PC-9 (cell line): ENCODE measurements around the gene MTPN. TPM values are rescaled to one million over a fixed set of nuclear protein-coding genes. Genes with fewer than 3 reads are reported as not detected.
A peak's percentile ranks its signal among the peaks of the same experiment; 100 is the strongest.

Experiments used
- BruUV-seq: library from RNA; stranded (reverse); fragments of 400-500 nt; replicated peaks from 2 replicates; lab custom pipeline; 2021; lab: Mats Ljungman, UMichigan
- CTCF ChIA-PET: fragments of 300-600 bp; sonication (Branson Sonifier 250); formaldehyde crosslinking; loops from one replicate; lab custom pipeline; 2022; ENCODE audit warnings: antibody characterized with exemption; lab: Charles Lee
- POLR2A ChIA-PET: fragments of 300-600 bp; sonication (Branson Sonifier 250); formaldehyde crosslinking; loops from one replicate; lab custom pipeline; 2022; ENCODE audit warnings: antibody characterized with exemption; ENCODE audit not compliant: unreplicated experiment; lab: Charles Lee
- DNase-seq, 2 experiments: peaks; one replicate each; pipeline versions ENCODE4 v3.0.0 to v3.0.0-alpha.2; 2015 to 2022; ENCODE audit warnings: mixed read lengths in 1 of 2
- H2AFZ ChIP-seq: fragments of 200-600 bp; sonication (generic); 2 replicates; pipeline ENCODE4 v1.8.1; 2017; ENCODE audit warnings: antibody characterized with exemption
- H3F3A ChIP-seq: fragments of 200-600 bp; sonication (generic); 2 replicates; pipeline ENCODE4 v1.8.1; 2017; ENCODE audit warnings: antibody characterized with exemption, mild to moderate bottlenecking, low read depth; ENCODE audit not compliant: insufficient read depth
- H3K27ac ChIP-seq: fragments of 200-600 bp; sonication (generic); 2 replicates; pipeline ENCODE4 v1.6.1; 2016; ENCODE audit warnings: mixed run types
- H3K27me3 ChIP-seq: fragments of 200-600 bp; sonication (generic); 2 replicates; pipeline ENCODE4 v1.6.1; 2016; ENCODE audit warnings: low read depth, mixed run types; ENCODE audit not compliant: insufficient read depth
- H3K36me3 ChIP-seq: fragments of 200-600 bp; sonication (generic); 2 replicates; pipeline ENCODE4 v1.6.1; 2016; ENCODE audit warnings: low read depth, mixed run types
- H3K4me1 ChIP-seq: fragments of 200-600 bp; sonication (generic); replicated peaks from 2 replicates; pipeline ENCODE4 v1.6.1; 2016; ENCODE audit warnings: mixed run types; ENCODE audit not compliant: insufficient read depth
- H3K4me2 ChIP-seq: fragments of 200-600 bp; sonication (generic); 2 replicates; pipeline ENCODE4 v1.6.1; 2017; ENCODE audit warnings: mixed run types
- H3K4me3 ChIP-seq: fragments of 200-600 bp; sonication (generic); 2 replicates; pipeline ENCODE4 v1.6.1; 2016; ENCODE audit warnings: mixed run types
- H3K79me2 ChIP-seq: fragments of 200-600 bp; sonication (generic); 2 replicates; pipeline ENCODE4 v1.6.1; 2017; ENCODE audit warnings: low read depth, mixed run types
- H3K9me2 ChIP-seq: fragments of 200-600 bp; sonication (generic); 2 replicates; pipeline ENCODE4 v1.8.1; 2017; ENCODE audit warnings: mild to moderate bottlenecking; ENCODE audit not compliant: insufficient read depth
- H3K9me3 ChIP-seq: fragments of 200-600 bp; sonication (generic); 2 replicates; pipeline ENCODE4 v1.8.1; 2016; ENCODE audit warnings: low read depth; ENCODE audit not compliant: insufficient read depth
- H4K20me1 ChIP-seq: fragments of 200-600 bp; sonication (generic); 2 replicates; pipeline ENCODE4 v1.8.1; 2017; ENCODE audit not compliant: insufficient read depth
- EZH2 ChIP-seq: fragments of 200-600 bp; sonication (generic); IDR thresholded peaks from 2 replicates; pipeline ENCODE4 v1.8.0; 2017; ENCODE audit warnings: antibody characterized with exemption, low read depth
- intact Hi-C: fragments of 100-400 bp; cut with micrococcal nuclease; formaldehyde crosslinking; loops from one replicate; pipeline ENCODE4 v1.10.0; 2022; ENCODE audit not compliant: unreplicated experiment
- total RNA-seq: library from RNA; stranded (reverse); gene quantifications from 2 replicates; pipeline ENCODE4 v1.2.3, GENCODE V29; 2021
- TF ChIP-seq, protein P1 (sequence below): fragments of 200-600 bp; sonication (generic); conservative IDR thresholded peaks from 2 replicates; pipeline ENCODE4 v1.6.1; 2017; ENCODE audit warnings: mixed run types, antibody characterized with exemption, mild to moderate bottlenecking, moderate library complexity

Gene MTPN
- total RNA-seq, 1 experiment from 2014 or later = 212 TPM

DNA sequence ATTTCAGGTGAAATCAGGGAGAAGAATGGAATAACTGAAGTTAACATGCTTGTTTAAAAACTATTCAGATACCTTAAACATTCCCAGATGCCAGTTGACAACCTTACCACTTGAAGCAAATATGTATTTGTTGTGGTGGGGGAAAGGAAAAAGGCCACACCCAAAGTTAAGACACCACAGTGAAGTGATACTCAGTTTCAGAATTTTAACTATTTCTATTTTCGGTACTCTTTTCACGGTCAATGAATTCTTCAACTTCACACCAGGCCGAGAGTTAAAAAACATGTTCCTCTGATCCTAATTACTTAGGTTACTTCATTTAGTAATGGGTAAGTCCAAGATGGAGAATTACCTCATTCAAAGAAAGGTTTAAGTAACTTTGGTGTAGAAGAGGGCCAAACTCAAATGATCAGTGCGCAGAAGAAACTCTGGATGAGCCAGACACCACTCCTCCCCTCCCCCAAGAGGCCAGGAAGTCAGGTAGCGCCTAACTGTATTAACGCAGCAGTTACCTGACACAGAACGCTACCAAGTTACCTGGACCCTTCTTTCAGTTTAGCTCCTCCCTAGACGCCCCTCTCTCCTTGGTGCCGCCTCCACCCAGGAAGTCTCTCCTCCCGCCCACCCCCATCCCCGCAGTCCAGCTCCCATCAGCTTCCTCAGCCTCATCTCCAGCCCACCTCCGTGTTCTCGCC, 700 bp downstream of the MTPN start:
- Histone ChIP-seq H3K4me1 (peaks cover 27% of the 10 kb centered on the region), H2AFZ (peak overlapping the region; percentile 85), H3K9me2 (no peaks in the 10 kb centered on the region), H3F3A (peaks cover 6% of the 10 kb centered on the region), H3K79me2 (peaks cover 56% of the 10 kb centered on the region), H3K27ac (peak overlapping the region; percentile 52), H3K36me3 (peaks cover 9% of the 10 kb centered on the region), H3K27me3 (no peaks in the 10 kb centered on the region), H3K4me3 (peak overlapping the region; percentile 97), H3K4me2 (peak overlapping the region; percentile 97), H3K9me3 (no peaks in the 10 kb centered on the region), H4K20me1 (peaks cover 45% of the 10 kb centered on the region)
- peak in 1 of 2 experiments; percentile 32 for DNase-seq
- POLR2A ChIA-PET = interaction anchor here (0.6 kb wide), 2 partner anchors 15 to 74 kb away, joined by 3 to 4 read pairs; no protein-coding TSS in a partner anchor
- intact Hi-C loops = loop anchor here (5.0 kb wide), 2 partner anchors 984 to 1616 kb away; no protein-coding TSS in a partner anchor
- CTCF ChIA-PET = no interaction called here
- no TSS peak for BruUV-seq
- TF ChIP-seq EZH2 = no peak
- TF ChIP-seq, protein P1, sequence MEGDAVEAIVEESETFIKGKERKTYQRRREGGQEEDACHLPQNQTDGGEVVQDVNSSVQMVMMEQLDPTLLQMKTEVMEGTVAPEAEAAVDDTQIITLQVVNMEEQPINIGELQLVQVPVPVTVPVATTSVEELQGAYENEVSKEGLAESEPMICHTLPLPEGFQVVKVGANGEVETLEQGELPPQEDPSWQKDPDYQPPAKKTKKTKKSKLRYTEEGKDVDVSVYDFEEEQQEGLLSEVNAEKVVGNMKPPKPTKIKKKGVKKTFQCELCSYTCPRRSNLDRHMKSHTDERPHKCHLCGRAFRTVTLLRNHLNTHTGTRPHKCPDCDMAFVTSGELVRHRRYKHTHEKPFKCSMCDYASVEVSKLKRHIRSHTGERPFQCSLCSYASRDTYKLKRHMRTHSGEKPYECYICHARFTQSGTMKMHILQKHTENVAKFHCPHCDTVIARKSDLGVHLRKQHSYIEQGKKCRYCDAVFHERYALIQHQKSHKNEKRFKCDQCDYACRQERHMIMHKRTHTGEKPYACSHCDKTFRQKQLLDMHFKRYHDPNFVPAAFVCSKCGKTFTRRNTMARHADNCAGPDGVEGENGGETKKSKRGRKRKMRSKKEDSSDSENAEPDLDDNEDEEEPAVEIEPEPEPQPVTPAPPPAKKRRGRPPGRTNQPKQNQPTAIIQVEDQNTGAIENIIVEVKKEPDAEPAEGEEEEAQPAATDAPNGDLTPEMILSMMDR = no peak

DNA sequence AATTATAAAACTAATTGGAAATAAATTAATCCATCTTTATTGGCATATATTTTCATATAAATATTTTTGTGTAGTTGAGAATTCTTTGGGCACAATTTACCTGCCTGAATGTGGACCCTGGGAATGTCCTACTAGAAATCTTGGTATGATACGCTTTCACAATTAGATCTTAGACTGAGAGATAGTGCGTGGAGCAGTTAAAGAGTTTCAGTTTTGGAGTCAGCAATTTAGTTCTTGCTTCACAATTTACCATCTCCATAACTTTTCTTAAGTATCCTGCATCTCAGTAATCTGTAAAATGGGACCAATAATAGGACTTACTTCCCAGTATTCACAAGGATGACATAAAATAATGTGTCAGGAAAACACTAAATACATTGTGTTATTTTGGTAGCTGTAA, 2.0 kb downstream of the MTPN start:
- Histone ChIP-seq H3K27ac (no peak overlapping the region), H3K4me2 (peak overlapping the region; percentile 97), H3K4me3 (peak overlapping the region; percentile 97), H3K79me2 (peaks cover 66% of the 10 kb centered on the region), H3K4me1 (peaks cover 22% of the 10 kb centered on the region), H3F3A (peaks cover 13% of the 10 kb centered on the region), H3K9me3 (no peaks in the 10 kb centered on the region), H3K36me3 (peaks cover 20% of the 10 kb centered on the region), H2AFZ (no peak overlapping the region), H4K20me1 (peaks cover 50% of the 10 kb centered on the region), H3K27me3 (no peaks in the 10 kb centered on the region), H3K9me2 (no peaks in the 10 kb centered on the region)
- no peak for TF ChIP-seq EZH2
- TF ChIP-seq, protein P1 = no peak
- ChIA-PET POLR2A (interaction anchor here (0.6 kb wide), 1 partner anchor 133 kb away, joined by 4 read pairs; no protein-coding TSS in a partner anchor), CTCF (no interaction called here)
- DNase-seq = no peak
- no TSS peak for BruUV-seq
- intact Hi-C loops = loop anchor here (5.0 kb wide), 2 partner anchors 983 to 1617 kb away; no protein-coding TSS in a partner anchor

DNA sequence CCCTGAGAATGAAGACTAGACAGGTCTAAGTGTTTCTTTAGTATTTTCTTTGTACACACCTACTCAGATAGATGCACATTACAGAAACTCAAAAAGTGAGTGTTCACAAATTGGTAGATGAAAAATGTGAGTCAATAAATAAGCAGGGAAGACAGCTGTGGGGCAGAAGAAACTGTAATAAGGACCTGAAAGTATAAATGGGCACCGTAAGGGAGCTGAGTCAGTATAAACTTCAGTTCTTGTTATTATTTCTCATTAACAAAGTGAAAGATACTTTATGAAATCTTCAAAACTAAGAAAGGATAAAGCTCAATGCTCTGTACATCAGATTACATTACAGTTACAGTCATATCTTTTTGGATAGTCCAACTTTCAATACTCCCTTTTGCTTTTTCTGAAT, 2.5 kb downstream of the MTPN start:
- Histone ChIP-seq H3K4me3 (no peak overlapping the region; the same call in 1 of the 2 replicates), H3K4me1 (peaks cover 20% of the 10 kb centered on the region), H2AFZ (no peak overlapping the region), H3K27me3 (no peaks in the 10 kb centered on the region), H3K4me2 (peak overlapping the region; percentile 97), H3F3A (peaks cover 10% of the 10 kb centered on the region), H3K27ac (no peak overlapping the region), H3K36me3 (peaks cover 25% of the 10 kb centered on the region), H3K9me3 (no peaks in the 10 kb centered on the region), H3K79me2 (peaks cover 71% of the 10 kb centered on the region), H4K20me1 (peaks cover 55% of the 10 kb centered on the region), H3K9me2 (no peaks in the 10 kb centered on the region)
- CTCF ChIA-PET = interaction anchor here (0.5 kb wide), 1 partner anchor 264 kb away, joined by 3 read pairs; no protein-coding TSS in a partner anchor
- BruUV-seq = no TSS peak
- intact Hi-C loops = loop anchor here (5.0 kb wide), 2 partner anchors 982 to 1618 kb away; no protein-coding TSS in a partner anchor
- POLR2A ChIA-PET = interaction anchor here (0.6 kb wide), 1 partner anchor 134 kb away, joined by 4 read pairs; no protein-coding TSS in a partner anchor
- no peak for DNase-seq
- TF ChIP-seq, protein P1 = no peak
- no peak for TF ChIP-seq EZH2
